Esophagus muscularis mucosa (tissue), 4 donors: ENCODE data around the gene EPHA6. TPM values are rescaled to one million over a fixed set of nuclear protein-coding genes. Genes with fewer than 3 reads are reported as not detected.

Experiments
- DNase-seq: peaks from one replicate; pipeline ENCODE4 v3.0.0-alpha.2; 2017; ENCODE audit errors: extremely low spot score
- H3K27ac ChIP-seq, 4 donors: fragments of 200-600 bp; sonication (generic); replicated peaks in 1 of 4; 1 replicate in 3 of 4; 2 replicates in 1 of 4; pipeline ENCODE4 v1.5.1; 2016 to 2019; ENCODE audit warnings: mild to moderate bottlenecking in 1 of 4
- H3K27me3 ChIP-seq, 4 donors: fragments of 200-600 bp; sonication (generic); one replicate each; pipeline versions ENCODE4 v1.5.1 to v1.6.0; 2016 to 2019
- H3K36me3 ChIP-seq, 4 donors: fragments of 200-600 bp; sonication (generic); one replicate each; pipeline ENCODE4 v1.5.1; 2016 to 2019
- H3K4me1 ChIP-seq, 4 donors: fragments of 200-600 bp; sonication (generic); one replicate each; pipeline ENCODE4 v1.5.1; 2016 to 2019
- H3K4me3 ChIP-seq, 4 donors: fragments of 200-600 bp; sonication (generic); 1 replicate in 2 of 4; 2 replicates in 2 of 4; pipeline ENCODE4 v1.5.1; 2016 to 2019; ENCODE audit warnings: mild to moderate bottlenecking in 4 of 4, moderate library complexity in 1 of 4
- H3K9me3 ChIP-seq, 4 donors: fragments of 200-600 bp; sonication (generic); 1 replicate in 3 of 4; 2 replicates in 1 of 4; pipeline ENCODE4 v1.5.1; 2016 to 2019
- EP300 ChIP-seq: sonication (generic); formaldehyde crosslinking; IDR thresholded peaks from one replicate; pipeline ENCODE4 v1.6.1; 2017; ENCODE audit warnings: antibody characterized with exemption
- POLR2A ChIP-seq: fragments of 450-650 bp; IDR thresholded peaks from one replicate; pipeline ENCODE4 v1.6.1; 2017; ENCODE audit warnings: antibody characterized with exemption, moderate library complexity, mild to moderate bottlenecking, low read depth
- POLR2AphosphoS5 ChIP-seq, 2 donors: sonication (generic); formaldehyde crosslinking; IDR thresholded peaks; one replicate each; pipeline ENCODE4 v1.6.1; 2017; ENCODE audit warnings: antibody characterized with exemption in 2 of 2
- WGBS: methylation state at CpG from one replicate; pipeline ENCODE4 v1.1.5; 2018; 5-methylcytosine and 5-hydroxymethylcytosine counted together
- intact Hi-C: fragments of 100-400 bp; cut with DNase I; formaldehyde crosslinking; loops from one replicate; pipeline ENCODE4 v1.15.1; 2023
- total RNA-seq, 4 donors: library from RNA; depleted of rRNA; stranded (reverse); fragments of >200 nt; gene quantifications; one replicate each; pipeline versions ENCODE4 v1.1.0 to v1.2.1, GENCODE V29; 2016
- TF ChIP-seq, protein P1 (sequence below), 3 experiments: fragments of 200-600 bp in 2 of 3; fragments of 450-650 bp in 1 of 3; sonication (generic) in 2 of 3; IDR thresholded peaks; one replicate each; pipeline ENCODE4 v1.5.1; 2017 to 2019; ENCODE audit warnings: antibody characterized with exemption in 3 of 3, mild to moderate bottlenecking in 2 of 3, moderate library complexity in 1 of 3

Gene EPHA6
- total RNA-seq, 4 donors from 2014 or later = 1.8 to 8.3 (median 4.2) TPM

GRCh38 chr3:96994988-96995387 is 180.6 kb downstream of the EPHA6 start:
- Histone ChIP-seq H3K27ac (no peak overlapping the region), H3K4me3 (no peak overlapping the region), H3K27me3 (no peaks in the 10 kb centered on the region), H3K9me3 (no peaks in the 10 kb centered on the region), H3K36me3 (no peaks in the 10 kb centered on the region), H3K4me1 (peaks cover 0 to 4% (median 0%) of the 10 kb centered on the region in 4 donors)
- no peak for DNase-seq
- TF ChIP-seq POLR2A (no peak), EP300 (no peak), POLR2AphosphoS5 (IDR thresholded peaks at IDR 0.05) (no peak)
- TF ChIP-seq, protein P1, sequence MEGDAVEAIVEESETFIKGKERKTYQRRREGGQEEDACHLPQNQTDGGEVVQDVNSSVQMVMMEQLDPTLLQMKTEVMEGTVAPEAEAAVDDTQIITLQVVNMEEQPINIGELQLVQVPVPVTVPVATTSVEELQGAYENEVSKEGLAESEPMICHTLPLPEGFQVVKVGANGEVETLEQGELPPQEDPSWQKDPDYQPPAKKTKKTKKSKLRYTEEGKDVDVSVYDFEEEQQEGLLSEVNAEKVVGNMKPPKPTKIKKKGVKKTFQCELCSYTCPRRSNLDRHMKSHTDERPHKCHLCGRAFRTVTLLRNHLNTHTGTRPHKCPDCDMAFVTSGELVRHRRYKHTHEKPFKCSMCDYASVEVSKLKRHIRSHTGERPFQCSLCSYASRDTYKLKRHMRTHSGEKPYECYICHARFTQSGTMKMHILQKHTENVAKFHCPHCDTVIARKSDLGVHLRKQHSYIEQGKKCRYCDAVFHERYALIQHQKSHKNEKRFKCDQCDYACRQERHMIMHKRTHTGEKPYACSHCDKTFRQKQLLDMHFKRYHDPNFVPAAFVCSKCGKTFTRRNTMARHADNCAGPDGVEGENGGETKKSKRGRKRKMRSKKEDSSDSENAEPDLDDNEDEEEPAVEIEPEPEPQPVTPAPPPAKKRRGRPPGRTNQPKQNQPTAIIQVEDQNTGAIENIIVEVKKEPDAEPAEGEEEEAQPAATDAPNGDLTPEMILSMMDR (IDR thresholded peaks at IDR 0.05) = no peak
- intact Hi-C loops = no loop called here
- WGBS = 75% methylated on average over 3 of the region's 3 CpGs

GRCh38 chr3:96996009-96996408 is 181.6 kb downstream of the EPHA6 start:
- no peak for TF ChIP-seq POLR2A
- TF ChIP-seq EP300 = no peak
- no peak for TF ChIP-seq POLR2AphosphoS5 (IDR thresholded peaks at IDR 0.05)
- TF ChIP-seq, protein P1 (IDR thresholded peaks at IDR 0.05) = no peak
- Histone ChIP-seq H3K27ac (no peak overlapping the region), H3K9me3 (no peaks in the 10 kb centered on the region), H3K4me1 (peaks cover 0 to 4% (median 0%) of the 10 kb centered on the region in 4 donors), H3K36me3 (no peaks in the 10 kb centered on the region), H3K27me3 (no peaks in the 10 kb centered on the region), H3K4me3 (no peak overlapping the region)
- DNase-seq = no peak
- intact Hi-C loops = no loop called here
- WGBS = 62% methylated on average over 1 of the region's 1 CpG

GRCh38 chr3:97001611-97002010 is 187.2 kb downstream of the EPHA6 start:
- intact Hi-C loops = no loop called here
- H3K4me3 ChIP-seq = no peak overlapping the region

GRCh38 chr3:97009427-97010019 is 195.1 kb downstream of the EPHA6 start:
- WGBS = 67% methylated on average over 6 of the region's 7 CpGs
- Histone ChIP-seq H3K9me3 (peaks cover 0 to 12% (median 3%) of the 10 kb centered on the region in 4 donors), H3K36me3 (no peaks in the 10 kb centered on the region), H3K4me3 (no peak overlapping the region), H3K27ac (no peak overlapping the region), H3K4me1 (no peaks in the 10 kb centered on the region), H3K27me3 (no peaks in the 10 kb centered on the region)
- DNase-seq = no peak
- intact Hi-C loops = no loop called here
- TF ChIP-seq, protein P1 (IDR thresholded peaks at IDR 0.05) = no peak
- TF ChIP-seq POLR2AphosphoS5 (IDR thresholded peaks at IDR 0.05) (no peak), EP300 (no peak), POLR2A (no peak)

More at GRCh38 chr3:97001611-97002010, 187.2 kb downstream of the EPHA6 start:
- no peak overlapping the region for H3K27ac ChIP-seq
- DNase-seq = no peak
- TF ChIP-seq, protein P1 (IDR thresholded peaks at IDR 0.05) = no peak
- TF ChIP-seq POLR2A (no peak), EP300 (no peak), POLR2AphosphoS5 (IDR thresholded peaks at IDR 0.05) (no peak)
- no peaks in the 10 kb centered on the region for H3K36me3 ChIP-seq
- no peaks in the 10 kb centered on the region for H3K27me3 ChIP-seq
- H3K4me1 ChIP-seq = no peaks in the 10 kb centered on the region
- 67% methylated on average over 1 of the region's 1 CpG for whole genome bisulfite sequencing
- H3K9me3 ChIP-seq = peaks cover 0 to 6% (median 3%) of the 10 kb centered on the region in 4 donors
